Measurements from ENCODE around the gene STAM. TPM values are rescaled to one million over a fixed set of nuclear protein-coding genes. Genes with fewer than 3 reads are reported as not detected.
"Not testable (repeated sequence)": the region's sequence is repeated elsewhere in the genome, so short reads cannot be mapped to it uniquely, and the experiment has no call there.

STAM gene
- total and polyA plus RNA-seq, 9 donors = 10.7 to 24.7 (median 20.3) TPM

DNA sequence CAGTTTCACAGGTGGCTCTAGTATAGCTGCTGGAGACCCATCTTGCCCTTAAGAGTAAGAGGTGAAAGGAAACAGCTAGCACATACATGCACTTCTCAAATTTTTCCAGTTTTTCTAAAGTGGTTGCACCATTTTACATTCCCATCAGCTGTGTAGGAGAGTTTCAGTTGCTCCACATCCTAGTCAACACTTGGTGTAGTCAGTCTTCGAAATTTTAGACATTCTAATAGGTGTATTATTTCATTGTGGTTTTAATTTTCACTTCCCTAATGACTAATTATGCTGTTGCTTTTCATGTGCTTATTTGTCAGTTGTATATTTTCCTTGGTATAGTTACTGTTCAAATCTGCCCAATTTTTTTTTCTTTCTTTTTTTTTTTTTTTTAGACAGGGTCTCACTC, 17.3 kb upstream of the STAM start:
- Histone ChIP-seq H3K27ac (no peak overlapping the region), H3K36me3 (no peaks in the 10 kb centered on the region), H3K9me3 (no peaks in the 10 kb centered on the region), H3K4me3 (no peak overlapping the region), H3K27me3 (no peaks in the 10 kb centered on the region), H3K4me1 (ENCODE audit: insufficient read depth) (no peaks in the 10 kb centered on the region)
- WGBS, 3 donors = 73 to 80% (median 78%) methylated on average over 1 of the region's 1 CpG
- DNase-seq = no peak
- intact Hi-C loops (cut with DNase I) = no loop called here
- TF ChIP-seq POLR2A (IDR thresholded peaks at IDR 0.05) (no peak), EP300 (IDR thresholded peaks at IDR 0.05) (no peak)
- TF ChIP-seq, protein P1, sequence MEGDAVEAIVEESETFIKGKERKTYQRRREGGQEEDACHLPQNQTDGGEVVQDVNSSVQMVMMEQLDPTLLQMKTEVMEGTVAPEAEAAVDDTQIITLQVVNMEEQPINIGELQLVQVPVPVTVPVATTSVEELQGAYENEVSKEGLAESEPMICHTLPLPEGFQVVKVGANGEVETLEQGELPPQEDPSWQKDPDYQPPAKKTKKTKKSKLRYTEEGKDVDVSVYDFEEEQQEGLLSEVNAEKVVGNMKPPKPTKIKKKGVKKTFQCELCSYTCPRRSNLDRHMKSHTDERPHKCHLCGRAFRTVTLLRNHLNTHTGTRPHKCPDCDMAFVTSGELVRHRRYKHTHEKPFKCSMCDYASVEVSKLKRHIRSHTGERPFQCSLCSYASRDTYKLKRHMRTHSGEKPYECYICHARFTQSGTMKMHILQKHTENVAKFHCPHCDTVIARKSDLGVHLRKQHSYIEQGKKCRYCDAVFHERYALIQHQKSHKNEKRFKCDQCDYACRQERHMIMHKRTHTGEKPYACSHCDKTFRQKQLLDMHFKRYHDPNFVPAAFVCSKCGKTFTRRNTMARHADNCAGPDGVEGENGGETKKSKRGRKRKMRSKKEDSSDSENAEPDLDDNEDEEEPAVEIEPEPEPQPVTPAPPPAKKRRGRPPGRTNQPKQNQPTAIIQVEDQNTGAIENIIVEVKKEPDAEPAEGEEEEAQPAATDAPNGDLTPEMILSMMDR (IDR thresholded peaks at IDR 0.05) = no peak

DNA sequence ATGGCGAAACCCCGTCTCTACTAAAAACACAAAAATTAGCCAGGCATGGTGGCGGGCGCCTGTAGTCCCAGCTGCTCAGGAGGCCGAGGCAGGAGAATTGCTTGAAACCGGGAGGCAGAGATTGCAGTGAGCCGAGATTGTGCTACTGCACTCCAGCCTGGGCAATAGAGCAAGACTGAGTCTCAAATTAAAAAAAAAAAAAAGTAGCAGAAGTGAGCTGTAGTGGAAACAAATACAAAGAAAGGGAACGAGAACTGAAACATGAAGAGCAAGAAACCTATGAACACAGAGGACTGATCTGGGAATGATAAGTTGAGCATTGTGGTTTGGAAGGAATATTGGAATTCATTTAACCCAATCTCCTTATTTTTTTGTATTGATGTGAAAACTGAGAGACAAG, 11.4 kb upstream of the STAM start:
- H3K4me3 ChIP-seq; H3K9me3 ChIP-seq; intact Hi-C loops (cut with DNase I); DNase-seq; H3K4me1 ChIP-seq (ENCODE audit: insufficient read depth); H3K27me3 ChIP-seq; H3K36me3 ChIP-seq; H3K27ac ChIP-seq: not testable (repeated sequence)
- WGBS, 3 donors = 83 to 91% (median 88%) methylated on average over 8 of the region's 8 CpGs

DNA sequence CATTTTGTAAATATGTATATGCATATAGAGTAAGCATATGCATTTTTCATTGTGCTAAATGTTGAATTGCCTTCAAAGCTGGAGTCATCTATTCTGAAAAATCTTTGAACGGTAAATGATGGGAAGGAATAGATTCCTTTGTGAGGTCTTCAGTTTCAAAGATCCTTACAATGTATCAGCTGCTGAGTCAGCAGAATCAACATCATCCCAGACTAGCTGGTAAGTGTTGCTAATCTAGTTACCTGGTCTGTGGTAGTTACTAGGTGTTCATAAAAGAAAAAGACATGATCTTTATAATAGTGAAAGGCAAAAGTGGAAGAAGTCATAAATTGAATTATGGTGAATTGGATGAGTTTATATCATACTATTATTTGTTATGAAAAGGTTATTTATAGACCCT, 10.6 kb upstream of the STAM start:
- TF ChIP-seq, protein P1 (IDR thresholded peaks at IDR 0.05) = no peak
- TF ChIP-seq EP300 (IDR thresholded peaks at IDR 0.05) (no peak), POLR2A (IDR thresholded peaks at IDR 0.05) (no peak)
- H3K27ac ChIP-seq = no peak overlapping the region
- 72 to 91% (median 85%) methylated on average over 1 of the region's 1 CpG for WGBS, 3 donors
- no peaks in the 10 kb centered on the region for H3K4me1 ChIP-seq (ENCODE audit: insufficient read depth)
- H3K4me3 ChIP-seq = no peak overlapping the region
- H3K9me3 ChIP-seq = no peaks in the 10 kb centered on the region
- no peaks in the 10 kb centered on the region for H3K27me3 ChIP-seq
- intact Hi-C loops (cut with DNase I) = no loop called here
- H3K36me3 ChIP-seq = no peaks in the 10 kb centered on the region
- no peak for DNase-seq

DNA sequence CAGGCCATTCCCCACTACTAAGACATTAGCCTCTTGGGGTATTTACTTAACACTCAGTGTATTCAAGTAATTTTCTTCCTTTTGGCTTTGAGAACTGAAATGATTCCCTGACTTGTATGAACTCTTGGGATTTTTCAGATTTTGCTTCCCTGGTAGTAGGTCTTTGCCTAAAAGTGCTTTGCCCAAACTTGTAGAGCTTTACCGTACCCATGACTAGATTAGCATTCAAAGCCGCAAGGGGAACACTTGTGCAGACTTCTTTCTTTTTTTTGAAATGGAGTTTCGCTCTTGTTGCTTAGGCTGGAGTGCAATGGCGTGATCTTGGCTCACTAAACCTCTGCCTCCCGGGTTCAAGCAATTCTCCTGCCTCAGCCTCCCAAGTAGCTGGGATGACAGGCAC, 6.1 kb upstream of the STAM start:
- Histone ChIP-seq H3K27ac (no peak overlapping the region), H3K9me3 (no peaks in the 10 kb centered on the region), H3K36me3 (no peaks in the 10 kb centered on the region), H3K4me3 (no peak overlapping the region), H3K27me3 (no peaks in the 10 kb centered on the region), H3K4me1 (ENCODE audit: insufficient read depth) (peaks cover 2% of the 10 kb centered on the region)
- no peak for DNase-seq
- no peak for TF ChIP-seq EP300 (IDR thresholded peaks at IDR 0.05)
- TF ChIP-seq POLR2A (IDR thresholded peaks at IDR 0.05) = no peak
- TF ChIP-seq, protein P1 (IDR thresholded peaks at IDR 0.05) = no peak
- WGBS, 3 donors = 93 to 97% (median 96%) methylated on average over 5 of the region's 5 CpGs
- intact Hi-C loops (cut with DNase I) = no loop called here

DNA sequence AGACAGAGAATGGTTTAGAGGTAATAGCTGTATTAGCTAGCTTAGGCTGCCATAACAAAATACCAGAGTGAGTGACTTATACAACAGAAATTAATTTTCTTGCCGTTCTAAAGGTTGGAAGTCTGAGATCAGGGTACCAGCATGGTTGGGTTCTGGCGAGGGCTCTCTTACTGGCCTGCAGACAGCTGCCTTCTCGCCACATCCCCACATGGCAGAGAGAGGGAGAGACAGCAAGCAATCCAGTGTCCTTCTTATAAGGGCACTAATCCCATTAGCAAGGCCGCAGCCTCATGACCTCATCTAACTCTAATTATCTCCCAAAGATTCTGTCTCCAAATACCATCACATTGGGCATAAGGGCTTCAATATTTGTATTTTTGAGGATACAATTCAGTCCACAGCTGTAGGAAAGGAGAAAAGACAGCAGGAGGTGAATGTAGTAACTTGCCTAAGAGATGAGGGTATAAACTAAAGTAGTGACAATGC, 3.6 kb upstream of the STAM start:
- intact Hi-C loops (cut with DNase I) = no loop called here
- Histone ChIP-seq H3K4me3 (no peak overlapping the region), H3K27ac (no peak overlapping the region), H3K9me3 (no peaks in the 10 kb centered on the region), H3K27me3 (no peaks in the 10 kb centered on the region), H3K36me3 (no peaks in the 10 kb centered on the region), H3K4me1 (ENCODE audit: insufficient read depth) (peaks cover 2% of the 10 kb centered on the region)
- TF ChIP-seq EP300 (IDR thresholded peaks at IDR 0.05) (no peak), POLR2A (IDR thresholded peaks at IDR 0.05) (no peak)
- TF ChIP-seq, protein P1 (IDR thresholded peaks at IDR 0.05) = no peak
- 97% methylated on average over 4 of the region's 4 CpGs for WGBS, 3 donors
- no peak for DNase-seq

Data from ovary (tissue), 9 donors.